GM06990 (cell line): ENCODE results near the gene CNTRL.

Source experiments
- DNase-seq: peaks from one replicate; pipeline ENCODE4 v3.0.0-alpha.2; 2011; ENCODE audit not compliant: insufficient read length; ENCODE audit errors: extremely low read depth
- H3K27me3 ChIP-seq: replicated peaks from 2 replicates; pipeline ENCODE4 v1.6.0; 2011; ENCODE audit warnings: low read length; ENCODE audit not compliant: control insufficient read depth, insufficient read depth
- H3K36me3 ChIP-seq: 2 replicates; pipeline ENCODE4 v1.5.1; 2011; ENCODE audit warnings: low read length; ENCODE audit not compliant: control insufficient read depth, insufficient read depth
- H3K4me3 ChIP-seq: replicated peaks from 2 replicates; pipeline ENCODE4 v1.5.1; 2011; ENCODE audit warnings: low read depth, mild to moderate bottlenecking, control low read depth, low read length
- TF ChIP-seq, protein P1 (sequence below): IDR thresholded peaks from 2 replicates; pipeline ENCODE4 v1.5.1; 2011; ENCODE audit warnings: low read length, control low read depth, mild to moderate bottlenecking, inconsistent platforms; ENCODE audit not compliant: insufficient read depth, poor library complexity, severe bottlenecking

The CNTRL gene

DNA sequence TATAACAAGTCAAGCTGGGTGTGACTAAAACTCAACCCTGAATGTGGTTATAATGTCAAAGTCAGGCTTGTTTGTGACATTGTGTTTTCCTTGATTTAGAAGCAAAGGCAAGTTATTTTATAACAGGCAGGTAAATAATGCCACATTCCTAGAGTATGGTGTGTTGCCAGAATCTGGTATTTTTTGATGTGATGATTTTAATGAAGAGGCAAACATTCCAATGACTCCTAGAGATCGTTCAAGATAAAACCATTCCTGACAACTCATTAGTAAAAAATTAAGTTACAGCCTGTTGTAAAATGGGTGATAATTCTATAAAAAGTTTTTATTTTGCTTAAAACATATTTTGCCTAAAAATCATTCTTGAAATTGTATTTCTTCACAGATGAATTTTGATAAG, 67.0 kb downstream of the CNTRL start:
- H3K36me3 ChIP-seq, result peaks cover 27% of the 10 kb centered on the region
- TF ChIP-seq, protein P1, sequence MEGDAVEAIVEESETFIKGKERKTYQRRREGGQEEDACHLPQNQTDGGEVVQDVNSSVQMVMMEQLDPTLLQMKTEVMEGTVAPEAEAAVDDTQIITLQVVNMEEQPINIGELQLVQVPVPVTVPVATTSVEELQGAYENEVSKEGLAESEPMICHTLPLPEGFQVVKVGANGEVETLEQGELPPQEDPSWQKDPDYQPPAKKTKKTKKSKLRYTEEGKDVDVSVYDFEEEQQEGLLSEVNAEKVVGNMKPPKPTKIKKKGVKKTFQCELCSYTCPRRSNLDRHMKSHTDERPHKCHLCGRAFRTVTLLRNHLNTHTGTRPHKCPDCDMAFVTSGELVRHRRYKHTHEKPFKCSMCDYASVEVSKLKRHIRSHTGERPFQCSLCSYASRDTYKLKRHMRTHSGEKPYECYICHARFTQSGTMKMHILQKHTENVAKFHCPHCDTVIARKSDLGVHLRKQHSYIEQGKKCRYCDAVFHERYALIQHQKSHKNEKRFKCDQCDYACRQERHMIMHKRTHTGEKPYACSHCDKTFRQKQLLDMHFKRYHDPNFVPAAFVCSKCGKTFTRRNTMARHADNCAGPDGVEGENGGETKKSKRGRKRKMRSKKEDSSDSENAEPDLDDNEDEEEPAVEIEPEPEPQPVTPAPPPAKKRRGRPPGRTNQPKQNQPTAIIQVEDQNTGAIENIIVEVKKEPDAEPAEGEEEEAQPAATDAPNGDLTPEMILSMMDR, result no peak
- H3K27me3 ChIP-seq, result no peaks in the 10 kb centered on the region
- DNase-seq, result no peak
- H3K4me3 ChIP-seq, result no peak overlapping the region

DNA sequence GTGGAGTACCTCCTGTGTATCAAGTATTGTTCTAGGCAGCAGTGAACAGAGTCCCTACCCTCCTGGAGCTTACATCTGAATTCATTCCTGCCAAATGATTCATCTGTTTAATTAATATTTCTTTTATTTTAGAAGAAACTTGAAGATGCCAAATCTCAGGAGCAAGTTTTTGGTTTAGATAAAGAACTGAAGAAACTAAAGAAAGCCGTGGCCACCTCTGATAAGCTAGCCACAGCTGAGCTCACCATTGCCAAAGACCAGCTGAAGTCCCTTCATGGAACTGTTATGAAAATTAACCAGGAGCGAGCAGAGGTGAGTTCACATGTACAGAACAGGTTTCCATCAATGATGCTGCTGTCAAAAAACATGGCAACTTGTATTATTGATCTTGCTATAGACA, 69.0 kb downstream of the CNTRL start:
- H3K4me3 ChIP-seq, result no peak overlapping the region
- TF ChIP-seq, protein P1, result no peak
- no peak for DNase-seq
- no peaks in the 10 kb centered on the region for H3K27me3 ChIP-seq
- peaks cover 37% of the 10 kb centered on the region for H3K36me3 ChIP-seq

DNA sequence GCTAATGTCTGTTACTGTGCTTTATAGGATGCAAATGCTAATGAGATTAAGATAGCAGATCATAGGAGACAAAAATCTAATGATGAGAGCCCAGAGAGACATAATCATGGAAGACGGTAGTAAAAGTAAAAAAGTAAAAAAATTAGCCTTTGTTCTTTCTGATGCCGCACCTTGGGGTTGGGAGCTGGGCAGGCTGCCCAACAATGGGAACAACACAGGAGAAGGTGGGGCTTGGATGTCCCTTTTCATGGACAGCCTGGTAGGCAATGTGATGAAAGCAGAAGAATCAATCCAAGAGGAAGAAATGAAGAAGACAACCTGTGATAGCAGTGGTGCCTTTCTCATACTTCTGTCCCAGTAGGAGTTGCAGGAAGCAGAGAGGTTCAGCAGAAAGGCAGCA, 69.7 kb downstream of the CNTRL start:
- no peak for DNase-seq
- TF ChIP-seq, protein P1, result no peak
- Histone ChIP-seq H3K27me3 (no peaks in the 10 kb centered on the region), H3K36me3 (peaks cover 39% of the 10 kb centered on the region), H3K4me3 (no peak overlapping the region)

DNA sequence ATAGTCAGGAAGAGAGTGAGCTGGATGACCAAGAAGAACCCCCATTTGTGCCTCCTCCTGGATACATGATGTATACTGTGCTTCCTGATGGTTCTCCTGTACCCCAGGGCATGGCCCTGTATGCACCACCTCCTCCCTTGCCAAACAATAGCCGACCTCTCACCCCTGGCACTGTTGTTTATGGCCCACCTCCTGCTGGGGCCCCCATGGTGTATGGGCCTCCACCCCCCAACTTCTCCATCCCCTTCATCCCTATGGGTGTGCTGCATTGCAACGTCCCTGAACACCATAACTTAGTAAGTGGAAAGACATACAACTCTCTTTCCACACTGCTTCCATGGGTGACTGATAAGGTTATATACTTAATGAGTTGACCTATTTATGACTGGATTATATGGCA, 75.4 kb downstream of the CNTRL start:
- TF ChIP-seq, protein P1, result no peak
- Histone ChIP-seq H3K27me3 (no peaks in the 10 kb centered on the region), H3K4me3 (no peak overlapping the region), H3K36me3 (peaks cover 27% of the 10 kb centered on the region)
- DNase-seq, result no peak

DNA sequence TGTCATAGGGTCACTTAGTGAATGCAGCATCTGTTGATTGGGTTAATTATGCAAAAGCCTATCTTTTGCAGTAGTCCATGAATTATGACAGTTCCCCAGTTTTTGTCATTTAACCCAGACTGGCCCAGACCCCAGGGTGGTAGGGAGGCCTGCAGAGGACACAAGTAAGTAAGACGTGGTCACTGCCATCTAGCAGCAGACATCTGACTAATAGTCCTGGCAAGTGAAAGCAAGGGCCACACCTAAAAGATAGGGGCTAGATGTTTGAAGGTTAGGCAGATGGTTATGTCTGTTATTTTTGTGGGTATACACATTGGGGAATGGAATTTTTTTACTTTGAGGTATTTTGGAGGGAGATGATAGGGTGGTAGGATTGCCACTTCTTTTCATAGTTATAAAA, 78.9 kb downstream of the CNTRL start:
- no peak for DNase-seq
- H3K36me3 ChIP-seq, result peaks cover 14% of the 10 kb centered on the region
- TF ChIP-seq, protein P1, result no peak
- no peaks in the 10 kb centered on the region for H3K27me3 ChIP-seq
- H3K4me3 ChIP-seq, result no peak overlapping the region

DNA sequence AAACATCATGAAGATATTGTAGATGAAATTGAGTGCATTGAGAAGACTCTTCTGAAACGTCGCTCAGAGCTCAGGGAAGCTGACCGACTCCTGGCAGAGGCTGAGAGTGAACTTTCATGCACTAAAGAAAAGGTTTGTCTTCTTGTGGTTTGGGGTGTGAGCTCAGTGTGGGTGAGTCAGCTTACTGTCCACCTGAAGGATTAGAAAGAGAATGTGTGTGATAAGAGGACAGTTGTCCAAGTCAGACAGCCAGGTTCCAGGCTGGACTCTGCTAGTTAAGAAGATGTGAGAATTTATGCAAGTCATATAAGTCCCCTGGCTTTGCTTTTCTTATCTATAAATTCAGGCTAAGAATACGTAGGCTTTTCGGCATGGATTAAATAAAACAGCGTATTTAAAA, 80.0 kb downstream of the CNTRL start:
- TF ChIP-seq, protein P1, result no peak
- DNase-seq, result no peak
- H3K36me3 ChIP-seq, result peaks cover 10% of the 10 kb centered on the region
- H3K27me3 ChIP-seq, result no peaks in the 10 kb centered on the region
- H3K4me3 ChIP-seq, result no peak overlapping the region
